Measurements from ENCODE around the gene TXNDC15.
"Not testable (repeated sequence)": the region's sequence is repeated elsewhere in the genome, so short reads cannot be mapped to it uniquely, and the experiment has no call there.

- not testable (repeated sequence) for TF ChIP-seq ZNF8, RARB (CRISPR knock-in tag; IDR thresholded peaks at IDR 0.05)
Observed at GRCh38 chr5:134856465-134856864, 17.7 kb upstream of the TXNDC15 start.
